ENCODE measurements around the gene ATP6V1B1.

Gene ATP6V1B1

DNA sequence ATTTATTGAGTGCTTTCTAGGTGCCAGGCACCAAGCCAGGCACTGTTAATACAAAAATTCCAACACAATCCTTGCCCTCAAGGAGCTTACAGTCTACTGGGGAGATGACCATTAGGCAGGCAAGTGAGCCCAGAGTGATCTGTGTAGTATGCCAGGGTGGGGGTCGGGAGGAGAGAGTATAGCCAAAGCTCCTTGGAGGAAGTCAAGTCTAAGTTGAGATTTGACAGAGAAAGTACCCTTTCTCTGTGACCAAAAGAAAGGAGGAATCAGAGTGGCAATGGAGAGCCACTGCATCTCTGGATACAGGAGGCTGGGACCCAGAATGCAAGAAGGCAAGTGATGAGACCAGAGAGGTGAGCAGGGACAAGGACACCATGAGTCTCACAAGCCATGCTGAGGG lies 50.3 kb downstream of the ATP6V1B1 start:
- TF ChIP-seq ZFP3 (CRISPR knock-in tag; IDR thresholded peaks at IDR 0.05) (no peak), ZNF70 (CRISPR knock-in tag; IDR thresholded peaks at IDR 0.05) (no peak), CSDC2 (CRISPR knock-in tag; IDR thresholded peaks at IDR 0.05) (no peak), BACH2 (CRISPR knock-in tag; IDR thresholded peaks at IDR 0.05; ENCODE audit: borderline replicate concordance) (no peak), ZNF8 (CRISPR knock-in tag; IDR thresholded peaks at IDR 0.05) (no peak), RARB (CRISPR knock-in tag; IDR thresholded peaks at IDR 0.05) (no peak), ESRRG (CRISPR knock-in tag; IDR thresholded peaks at IDR 0.05) (no peak), ZFP30 (CRISPR knock-in tag; IDR thresholded peaks at IDR 0.05) (no peak), GLIS3 (CRISPR knock-in tag; IDR thresholded peaks at IDR 0.05) (no peak), PPARA (CRISPR knock-in tag; IDR thresholded peaks at IDR 0.05; ENCODE audit: borderline replicate concordance) (no peak), ARNTL (CRISPR knock-in tag; IDR thresholded peaks at IDR 0.05; ENCODE audit: borderline replicate concordance, low read depth) (no peak), OSR1 (CRISPR knock-in tag; IDR thresholded peaks at IDR 0.05) (no peak), ZNF565 (CRISPR knock-in tag; conservative IDR thresholded peaks at IDR 0.05; ENCODE audit: low read depth) (no peak)
- TF ChIP-seq, protein P1, sequence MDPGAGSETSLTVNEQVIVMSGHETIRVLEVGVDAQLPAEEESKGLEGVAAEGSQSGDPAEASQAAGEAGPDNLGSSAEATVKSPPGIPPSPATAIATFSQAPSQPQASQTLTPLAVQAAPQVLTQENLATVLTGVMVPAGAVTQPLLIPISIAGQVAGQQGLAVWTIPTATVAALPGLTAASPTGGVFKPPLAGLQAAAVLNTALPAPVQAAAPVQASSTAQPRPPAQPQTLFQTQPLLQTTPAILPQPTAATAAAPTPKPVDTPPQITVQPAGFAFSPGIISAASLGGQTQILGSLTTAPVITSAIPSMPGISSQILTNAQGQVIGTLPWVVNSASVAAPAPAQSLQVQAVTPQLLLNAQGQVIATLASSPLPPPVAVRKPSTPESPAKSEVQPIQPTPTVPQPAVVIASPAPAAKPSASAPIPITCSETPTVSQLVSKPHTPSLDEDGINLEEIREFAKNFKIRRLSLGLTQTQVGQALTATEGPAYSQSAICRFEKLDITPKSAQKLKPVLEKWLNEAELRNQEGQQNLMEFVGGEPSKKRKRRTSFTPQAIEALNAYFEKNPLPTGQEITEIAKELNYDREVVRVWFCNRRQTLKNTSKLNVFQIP (CRISPR knock-in tag; IDR thresholded peaks at IDR 0.05; ENCODE audit: borderline replicate concordance, low read depth): no peak
- TF ChIP-seq, protein P2, sequence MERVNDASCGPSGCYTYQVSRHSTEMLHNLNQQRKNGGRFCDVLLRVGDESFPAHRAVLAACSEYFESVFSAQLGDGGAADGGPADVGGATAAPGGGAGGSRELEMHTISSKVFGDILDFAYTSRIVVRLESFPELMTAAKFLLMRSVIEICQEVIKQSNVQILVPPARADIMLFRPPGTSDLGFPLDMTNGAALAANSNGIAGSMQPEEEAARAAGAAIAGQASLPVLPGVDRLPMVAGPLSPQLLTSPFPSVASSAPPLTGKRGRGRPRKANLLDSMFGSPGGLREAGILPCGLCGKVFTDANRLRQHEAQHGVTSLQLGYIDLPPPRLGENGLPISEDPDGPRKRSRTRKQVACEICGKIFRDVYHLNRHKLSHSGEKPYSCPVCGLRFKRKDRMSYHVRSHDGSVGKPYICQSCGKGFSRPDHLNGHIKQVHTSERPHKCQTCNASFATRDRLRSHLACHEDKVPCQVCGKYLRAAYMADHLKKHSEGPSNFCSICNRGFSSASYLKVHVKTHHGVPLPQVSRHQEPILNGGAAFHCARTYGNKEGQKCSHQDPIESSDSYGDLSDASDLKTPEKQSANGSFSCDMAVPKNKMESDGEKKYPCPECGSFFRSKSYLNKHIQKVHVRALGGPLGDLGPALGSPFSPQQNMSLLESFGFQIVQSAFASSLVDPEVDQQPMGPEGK (CRISPR knock-in tag; IDR thresholded peaks at IDR 0.05; ENCODE audit: borderline replicate concordance): no peak
- TF ChIP-seq, protein P3, sequence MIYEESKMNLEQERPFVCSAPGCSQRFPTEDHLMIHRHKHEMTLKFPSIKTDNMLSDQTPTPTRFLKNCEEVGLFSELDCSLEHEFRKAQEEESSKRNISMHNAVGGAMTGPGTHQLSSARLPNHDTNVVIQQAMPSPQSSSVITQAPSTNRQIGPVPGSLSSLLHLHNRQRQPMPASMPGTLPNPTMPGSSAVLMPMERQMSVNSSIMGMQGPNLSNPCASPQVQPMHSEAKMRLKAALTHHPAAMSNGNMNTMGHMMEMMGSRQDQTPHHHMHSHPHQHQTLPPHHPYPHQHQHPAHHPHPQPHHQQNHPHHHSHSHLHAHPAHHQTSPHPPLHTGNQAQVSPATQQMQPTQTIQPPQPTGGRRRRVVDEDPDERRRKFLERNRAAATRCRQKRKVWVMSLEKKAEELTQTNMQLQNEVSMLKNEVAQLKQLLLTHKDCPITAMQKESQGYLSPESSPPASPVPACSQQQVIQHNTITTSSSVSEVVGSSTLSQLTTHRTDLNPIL (CRISPR knock-in tag; IDR thresholded peaks at IDR 0.05; ENCODE audit: low read depth): no peak
- TF ChIP-seq, protein P4, sequence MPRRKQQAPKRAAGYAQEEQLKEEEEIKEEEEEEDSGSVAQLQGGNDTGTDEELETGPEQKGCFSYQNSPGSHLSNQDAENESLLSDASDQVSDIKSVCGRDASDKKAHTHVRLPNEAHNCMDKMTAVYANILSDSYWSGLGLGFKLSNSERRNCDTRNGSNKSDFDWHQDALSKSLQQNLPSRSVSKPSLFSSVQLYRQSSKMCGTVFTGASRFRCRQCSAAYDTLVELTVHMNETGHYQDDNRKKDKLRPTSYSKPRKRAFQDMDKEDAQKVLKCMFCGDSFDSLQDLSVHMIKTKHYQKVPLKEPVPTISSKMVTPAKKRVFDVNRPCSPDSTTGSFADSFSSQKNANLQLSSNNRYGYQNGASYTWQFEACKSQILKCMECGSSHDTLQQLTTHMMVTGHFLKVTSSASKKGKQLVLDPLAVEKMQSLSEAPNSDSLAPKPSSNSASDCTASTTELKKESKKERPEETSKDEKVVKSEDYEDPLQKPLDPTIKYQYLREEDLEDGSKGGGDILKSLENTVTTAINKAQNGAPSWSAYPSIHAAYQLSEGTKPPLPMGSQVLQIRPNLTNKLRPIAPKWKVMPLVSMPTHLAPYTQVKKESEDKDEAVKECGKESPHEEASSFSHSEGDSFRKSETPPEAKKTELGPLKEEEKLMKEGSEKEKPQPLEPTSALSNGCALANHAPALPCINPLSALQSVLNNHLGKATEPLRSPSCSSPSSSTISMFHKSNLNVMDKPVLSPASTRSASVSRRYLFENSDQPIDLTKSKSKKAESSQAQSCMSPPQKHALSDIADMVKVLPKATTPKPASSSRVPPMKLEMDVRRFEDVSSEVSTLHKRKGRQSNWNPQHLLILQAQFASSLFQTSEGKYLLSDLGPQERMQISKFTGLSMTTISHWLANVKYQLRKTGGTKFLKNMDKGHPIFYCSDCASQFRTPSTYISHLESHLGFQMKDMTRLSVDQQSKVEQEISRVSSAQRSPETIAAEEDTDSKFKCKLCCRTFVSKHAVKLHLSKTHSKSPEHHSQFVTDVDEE (CRISPR knock-in tag; IDR thresholded peaks at IDR 0.05): no peak
- ATAC-seq: no peak

DNA sequence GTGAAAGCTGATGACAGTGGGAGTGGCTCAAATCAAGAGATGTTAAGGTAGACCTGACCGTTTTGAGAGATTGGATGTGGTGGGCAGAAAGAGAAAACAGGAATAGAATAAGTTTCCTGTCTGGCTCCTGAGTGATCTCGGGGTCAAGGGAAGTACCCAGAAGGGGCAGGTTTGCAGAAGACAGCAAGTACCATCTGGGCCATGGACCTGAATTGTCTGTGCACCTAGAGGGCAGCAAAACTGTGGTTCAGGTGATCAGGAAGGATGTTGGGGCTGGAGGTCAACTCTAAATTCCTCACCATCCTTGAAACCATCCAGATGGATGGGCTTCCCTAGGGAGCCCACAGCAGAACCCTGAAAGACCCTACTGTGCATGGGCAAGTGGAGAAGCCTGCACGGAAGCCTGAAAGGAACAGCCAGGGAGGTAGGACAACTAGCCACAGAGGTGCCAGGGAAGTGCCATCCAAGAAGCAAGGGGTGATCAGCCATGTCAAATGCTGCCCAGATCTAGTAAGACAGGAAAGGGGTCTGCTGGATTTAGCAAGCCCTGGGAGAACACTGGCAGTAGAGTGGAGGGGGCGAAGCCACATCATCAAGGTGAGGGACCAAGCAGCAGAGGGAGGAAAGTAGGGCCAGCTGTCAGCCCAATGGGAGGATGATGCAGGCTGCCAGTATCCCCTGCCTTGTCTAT lies 50.9 kb downstream of the ATP6V1B1 start:
- ATAC-seq: no peak
- no peak for TF ChIP-seq RARB (CRISPR knock-in tag; IDR thresholded peaks at IDR 0.05)
- no peak for TF ChIP-seq TCF4 (CRISPR knock-in tag; IDR thresholded peaks at IDR 0.05; ENCODE audit: borderline replicate concordance)
- TF ChIP-seq, protein P2 (CRISPR knock-in tag; IDR thresholded peaks at IDR 0.05; ENCODE audit: borderline replicate concordance): no peak
- TF ChIP-seq, protein P5, sequence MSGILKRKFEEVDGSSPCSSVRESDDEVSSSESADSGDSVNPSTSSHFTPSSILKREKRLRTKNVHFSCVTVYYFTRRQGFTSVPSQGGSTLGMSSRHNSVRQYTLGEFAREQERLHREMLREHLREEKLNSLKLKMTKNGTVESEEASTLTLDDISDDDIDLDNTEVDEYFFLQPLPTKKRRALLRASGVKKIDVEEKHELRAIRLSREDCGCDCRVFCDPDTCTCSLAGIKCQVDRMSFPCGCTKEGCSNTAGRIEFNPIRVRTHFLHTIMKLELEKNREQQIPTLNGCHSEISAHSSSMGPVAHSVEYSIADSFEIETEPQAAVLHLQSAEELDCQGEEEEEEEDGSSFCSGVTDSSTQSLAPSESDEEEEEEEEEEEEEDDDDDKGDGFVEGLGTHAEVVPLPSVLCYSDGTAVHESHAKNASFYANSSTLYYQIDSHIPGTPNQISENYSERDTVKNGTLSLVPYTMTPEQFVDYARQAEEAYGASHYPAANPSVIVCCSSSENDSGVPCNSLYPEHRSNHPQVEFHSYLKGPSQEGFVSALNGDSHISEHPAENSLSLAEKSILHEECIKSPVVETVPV (CRISPR knock-in tag; IDR thresholded peaks at IDR 0.05): no peak
- TF ChIP-seq ZNF565 (CRISPR knock-in tag; conservative IDR thresholded peaks at IDR 0.05; ENCODE audit: low read depth): no peak
